HL-60 (cell line): ENCODE results near the gene KCNC1.

Source experiments
- DNase-seq, 2 experiments: peaks; one replicate each; pipeline ENCODE4 v3.0.0-alpha.2; 2010 to 2020; ENCODE audit warnings: low read depth in 1 of 2, low spot score in 1 of 2
- H3K27ac ChIP-seq: fragments of 250-450 bp; sonication (Bioruptor Pico); replicated peaks from 2 replicates; pipeline ENCODE4 v1.5.1; 2020; ENCODE audit warnings: mild to moderate bottlenecking, moderate library complexity
- H3K27me3 ChIP-seq: fragments of 250-450 bp; sonication (Bioruptor Pico); 2 replicates; pipeline ENCODE4 v1.5.1; 2021; ENCODE audit warnings: mild to moderate bottlenecking, moderate library complexity; ENCODE audit not compliant: insufficient read depth, poor library complexity, severe bottlenecking
- H3K4me3 ChIP-seq: replicated peaks from 2 replicates; pipeline ENCODE4 v1.5.1; 2011; ENCODE audit warnings: mild to moderate bottlenecking, control low read depth, low read length; ENCODE audit not compliant: insufficient read depth
- CTCF ChIP-seq: IDR thresholded peaks from one replicate; pipeline ENCODE4 v1.5.1; 2011; ENCODE audit warnings: low read length, control low read depth, inconsistent platforms; ENCODE audit not compliant: insufficient read depth
- GABPA ChIP-seq: IDR thresholded peaks from 2 replicates; pipeline ENCODE4 v1.6.1; 2012; ENCODE audit warnings: low read depth
- POLR2AphosphoS5 ChIP-seq: IDR thresholded peaks from 2 replicates; pipeline ENCODE4 v1.6.1; 2012; ENCODE audit warnings: low read depth
- REST ChIP-seq: IDR thresholded peaks from 2 replicates; pipeline ENCODE4 v1.6.1; 2012; ENCODE audit warnings: low read depth; ENCODE audit not compliant: insufficient replicate concordance
- SPI1 ChIP-seq: IDR thresholded peaks from 2 replicates; pipeline ENCODE4 v1.6.1; 2012; ENCODE audit warnings: low read depth, mild to moderate bottlenecking, borderline replicate concordance
- long read RNA-seq: library from polyadenylated mRNA; unstranded; transcript quantifications from one replicate; pipeline ENCODE4 v2.0.0, GENCODE V29; 2020

Gene KCNC1
- long read RNA-seq, partial matches to known transcripts = 0 of 1 reads
- long read RNA-seq, other reads (novel, unspliced or antisense) = 1 of 1 reads

GRCh38 chr11:17734418-17734911 lies at the start of gene KCNC1:
KCNC1 (plus strand) TSS chr11:17734781; CDS start chr11:17736003, 1,222 bp downstream.
- Histone ChIP-seq H3K27ac (no peak within 1 kb of the TSS), H3K4me3 (no peak within 1 kb of the TSS), H3K27me3 (peaks cover 35% of the 10 kb centered on the region)
- DNase-seq = no peak
- no peak for TF ChIP-seq GABPA
- no peak for TF ChIP-seq REST
- no peak for TF ChIP-seq CTCF
- no peak for TF ChIP-seq POLR2AphosphoS5
- TF ChIP-seq SPI1 = no peak

GRCh38 chr11:17686231-17686980 lies 48.2 kb upstream of the KCNC1 start:
- Histone ChIP-seq H3K4me3 (no peak overlapping the region), H3K27me3 (peaks cover 10% of the 10 kb centered on the region), H3K27ac (no peak overlapping the region)
- DNase-seq = no peak
- TF ChIP-seq SPI1 = no peak
- no peak for TF ChIP-seq REST
- TF ChIP-seq CTCF = no peak
- no peak for TF ChIP-seq GABPA
- TF ChIP-seq POLR2AphosphoS5 = no peak

GRCh38 chr11:17687946-17688670 lies 46.5 kb upstream of the KCNC1 start:
- no peak for DNase-seq
- TF ChIP-seq GABPA = no peak
- no peak for TF ChIP-seq CTCF
- TF ChIP-seq SPI1 = no peak
- TF ChIP-seq POLR2AphosphoS5 = no peak
- no peak for TF ChIP-seq REST

More at GRCh38 chr11:17687946-17688670, 46.5 kb upstream of the KCNC1 start:
- Histone ChIP-seq H3K4me3 (no peak overlapping the region), H3K27me3 (peaks cover 13% of the 10 kb centered on the region), H3K27ac (no peak overlapping the region)
